Suppressor macrophage treated with lipopolysaccharide for 1 hour (primary cell): ENCODE results near the gene FAM149A.

ENCODE experiments used
- DNase-seq, 3 donors: peaks; one replicate each; pipeline ENCODE4 v3.0.0-alpha.2; 2020 to 2022

FAM149A gene

DNA sequence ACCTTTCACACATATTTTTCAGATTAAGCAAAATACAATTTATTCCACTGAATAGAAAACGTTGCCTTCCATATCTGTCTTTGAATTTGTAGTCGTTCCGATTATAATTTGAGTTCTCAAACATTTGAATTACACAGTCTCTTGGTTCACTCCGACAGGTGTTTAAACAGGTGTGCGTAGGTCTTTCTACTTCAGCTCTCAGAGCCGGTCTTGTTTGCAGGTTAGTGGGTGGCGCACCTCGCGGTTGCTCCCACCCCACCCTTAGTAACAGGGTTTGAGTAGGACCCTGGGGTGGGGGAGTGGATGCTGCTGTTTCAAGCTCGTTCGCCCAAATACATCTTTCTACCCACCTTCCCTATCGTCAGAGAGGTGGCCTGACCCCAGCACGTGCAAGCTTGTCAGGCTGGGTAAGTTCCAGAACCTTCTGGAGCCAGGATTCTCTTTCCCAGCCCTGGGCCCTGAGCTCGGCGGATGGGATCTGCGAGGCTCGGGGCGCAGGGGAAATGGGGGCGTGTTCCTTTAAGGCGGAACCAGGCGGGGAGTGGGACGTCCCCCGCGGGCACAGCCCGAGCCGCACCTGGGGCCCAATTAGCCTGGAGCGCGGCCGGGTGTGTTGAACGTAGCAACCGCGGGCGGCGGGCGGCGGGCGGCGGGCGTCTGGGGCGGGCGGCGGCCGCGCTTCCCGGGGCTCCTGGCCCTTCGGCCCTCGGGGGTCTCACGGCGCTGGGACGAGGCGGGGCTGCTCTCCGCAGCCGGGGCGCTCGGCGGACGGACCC is at the start of gene FAM149A:
Gene FAM149A (plus strand): TSS at position 591 of the 776 bp plus-strand sequence.
- DNase-seq = peak in 2 of 3 donors; percentile 1 to 6

DNA sequence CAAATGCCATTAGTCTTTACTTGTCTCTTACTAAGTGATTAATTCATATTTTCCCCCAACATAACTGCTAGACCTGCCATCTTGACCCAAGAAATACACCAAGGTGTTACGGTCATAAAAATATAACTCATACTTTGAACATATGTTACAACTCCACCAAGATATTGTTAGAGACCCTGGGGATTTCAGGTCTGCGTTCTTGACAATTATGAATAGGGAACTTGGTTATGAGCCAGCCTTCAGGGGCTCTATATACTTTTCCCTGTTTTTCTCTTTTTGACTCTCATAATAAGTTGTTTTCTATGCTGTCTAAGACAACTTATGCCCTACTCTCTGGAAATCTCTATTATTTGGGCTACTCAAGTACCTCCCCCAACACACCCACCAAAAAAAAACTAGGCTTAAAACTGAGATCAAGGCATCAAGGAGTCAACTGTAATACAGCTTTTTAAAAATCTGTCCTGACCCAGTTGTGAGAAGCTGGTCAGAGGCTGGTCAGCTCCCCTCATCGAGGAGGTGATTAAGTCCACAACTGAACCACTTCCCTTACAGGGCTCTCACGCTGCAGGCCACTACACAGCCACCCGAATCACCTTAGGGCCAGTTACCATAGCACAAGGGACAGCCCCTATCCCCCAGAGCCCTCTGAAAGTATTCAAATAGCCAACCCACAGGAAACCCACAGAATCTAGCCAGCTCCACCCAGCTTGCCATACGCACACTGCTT is 46.1 kb upstream of the FAM149A start:
- DNase-seq = peak in 1 of 3 donors; percentile 8

DNA sequence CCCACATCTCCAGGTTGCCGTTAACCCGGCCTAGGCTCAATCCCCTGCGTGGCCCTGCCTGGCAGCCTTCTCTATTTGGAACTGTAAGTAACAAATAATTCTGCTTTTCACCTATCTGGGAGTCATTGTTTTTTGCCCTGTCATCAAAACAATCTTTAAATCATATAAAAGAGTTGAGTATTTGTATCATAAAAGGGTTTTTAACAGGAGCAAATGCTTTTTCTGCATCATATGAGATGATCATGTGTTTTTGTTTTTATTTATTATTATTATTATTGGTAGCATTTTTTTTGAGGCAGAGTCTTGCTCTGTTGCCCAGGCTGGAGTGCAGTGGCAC is 45.6 kb upstream of the FAM149A start:
- no peak for DNase-seq

DNA sequence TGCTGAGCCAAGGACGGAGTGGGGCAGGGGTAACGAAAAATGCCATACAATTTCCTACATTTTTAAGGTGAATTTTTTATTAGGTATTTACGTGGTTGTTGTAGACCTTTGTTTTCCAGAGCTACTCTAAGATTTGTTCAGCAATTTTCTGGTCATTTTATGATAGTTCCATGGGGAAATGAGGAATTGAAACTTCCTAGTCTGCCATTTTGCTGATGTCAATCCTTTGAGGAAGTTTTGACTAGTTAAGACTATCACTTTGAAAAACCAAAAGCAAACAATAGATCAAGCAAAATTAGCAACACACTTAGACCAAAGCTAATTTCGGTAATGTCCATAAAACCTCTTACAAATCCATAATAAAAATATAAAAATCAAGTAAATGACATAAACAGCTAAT is 42.6 kb upstream of the FAM149A start:
- peak; percentile 35 to 73 (median 71) for DNase-seq

DNA sequence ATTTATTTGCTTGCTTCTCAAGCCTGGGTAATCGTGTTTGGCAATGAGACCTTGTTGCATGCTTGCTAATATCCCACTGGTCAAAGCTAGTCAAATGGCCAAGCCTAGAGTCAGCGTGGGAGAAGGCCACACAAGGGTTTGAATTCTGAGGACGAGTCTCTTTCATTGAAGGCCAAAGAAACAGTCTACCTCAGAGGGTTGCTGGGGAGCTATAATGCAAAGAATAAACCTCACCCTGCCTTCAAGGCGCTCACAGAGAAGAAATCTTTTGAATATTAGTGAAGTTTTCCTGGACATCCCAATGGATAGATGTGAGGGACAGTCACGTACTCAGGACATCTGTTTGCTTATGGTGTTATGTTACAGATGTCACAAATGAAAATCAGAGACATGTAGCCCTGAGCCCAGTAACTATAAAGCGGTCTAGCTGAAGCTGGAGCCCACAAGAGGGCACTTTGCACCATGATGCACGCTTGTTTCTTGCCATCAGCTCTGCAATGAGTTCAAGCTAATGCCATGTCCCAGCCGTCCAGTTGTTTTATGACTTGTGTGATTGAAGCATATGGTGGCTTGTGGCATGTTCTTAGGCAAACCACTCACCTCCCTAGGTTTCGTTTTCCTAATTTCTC is 36.6 kb upstream of the FAM149A start:
- DNase-seq = peak; percentile 54 to 58 (median 55)

DNA sequence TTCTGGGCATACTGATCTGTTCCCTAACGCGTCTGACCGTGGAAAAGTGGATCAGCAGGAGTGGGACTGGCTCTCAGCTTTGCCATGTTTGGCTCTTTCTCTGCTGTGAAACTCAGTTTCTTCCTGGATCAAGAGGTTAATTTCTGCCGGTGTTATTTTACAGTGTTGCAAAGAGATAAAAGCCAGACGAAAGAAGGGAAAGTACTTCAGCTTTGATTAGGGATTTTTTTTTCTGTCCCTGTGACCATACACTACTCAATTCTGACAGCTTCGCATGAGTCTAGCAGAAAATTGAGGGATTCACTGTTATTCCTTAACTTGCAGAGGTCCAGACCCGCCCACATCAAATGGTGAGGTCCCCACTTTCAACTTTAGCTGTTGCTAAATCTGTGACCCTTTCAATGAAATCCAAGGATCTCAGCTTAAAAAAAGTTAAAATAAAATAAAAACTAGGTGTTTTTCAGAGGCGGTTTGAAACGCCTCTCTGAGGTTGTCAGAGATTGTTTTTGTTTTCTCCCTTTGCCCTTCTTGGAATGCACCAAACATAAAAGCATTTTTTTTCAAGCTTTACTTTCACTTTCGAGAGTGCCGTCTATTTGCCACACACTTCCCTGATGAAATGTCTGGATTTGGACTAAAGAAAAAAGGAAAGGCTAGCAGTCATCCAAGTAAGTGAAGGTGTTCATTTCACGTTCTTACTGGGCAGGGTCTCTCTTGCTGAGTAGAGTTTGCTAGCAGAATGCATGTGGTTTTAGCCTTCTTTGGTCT is 35.7 kb upstream of the FAM149A start, which contains the start of gene TLR3:
Gene TLR3 (plus strand): TSS at position 576 of the 768 bp plus-strand sequence. CDS start 7,464 bp downstream, outside the sequence.
- DNase-seq = peak; percentile 53 to 71 (median 68)

DNA sequence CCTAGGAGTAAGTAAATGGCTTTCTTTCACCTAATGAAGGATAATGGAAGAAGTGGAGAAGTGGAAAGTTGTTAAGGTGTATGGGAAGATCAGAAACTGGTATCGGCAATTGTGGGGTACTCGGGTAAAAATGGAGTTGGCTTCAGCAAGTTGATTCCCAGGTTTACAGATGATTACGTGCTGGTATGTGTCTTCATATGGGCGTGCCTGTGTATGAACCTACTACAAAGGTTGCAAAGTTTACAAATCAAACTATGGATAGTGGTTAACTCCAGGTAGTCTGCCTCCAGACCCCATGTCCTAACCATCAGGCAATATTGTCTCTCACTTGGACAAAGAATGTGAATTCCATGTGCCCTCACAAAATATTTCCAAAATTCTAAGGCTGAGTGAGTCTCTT is 34.8 kb upstream of the FAM149A start:
- DNase-seq = no peak

DNA sequence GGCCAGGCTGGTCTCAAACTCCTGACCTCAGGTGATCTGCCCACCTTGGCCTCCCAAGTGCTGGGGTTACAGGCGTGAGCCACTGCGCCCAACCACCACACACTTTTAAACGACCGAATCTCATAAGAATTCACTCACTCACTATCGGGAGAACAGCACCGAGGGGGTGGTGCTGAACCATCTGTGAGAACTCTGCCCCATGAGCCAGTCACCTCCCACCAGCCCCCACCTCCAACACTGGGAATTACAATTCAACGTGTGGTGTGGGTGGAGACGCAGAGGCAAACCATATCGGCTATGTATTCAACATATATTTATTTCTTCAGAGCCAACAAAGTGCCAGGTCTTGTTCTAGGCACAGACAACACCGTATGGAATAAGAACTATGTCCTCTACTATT is 32.0 kb upstream of the FAM149A start:
- DNase-seq = no peak

DNA sequence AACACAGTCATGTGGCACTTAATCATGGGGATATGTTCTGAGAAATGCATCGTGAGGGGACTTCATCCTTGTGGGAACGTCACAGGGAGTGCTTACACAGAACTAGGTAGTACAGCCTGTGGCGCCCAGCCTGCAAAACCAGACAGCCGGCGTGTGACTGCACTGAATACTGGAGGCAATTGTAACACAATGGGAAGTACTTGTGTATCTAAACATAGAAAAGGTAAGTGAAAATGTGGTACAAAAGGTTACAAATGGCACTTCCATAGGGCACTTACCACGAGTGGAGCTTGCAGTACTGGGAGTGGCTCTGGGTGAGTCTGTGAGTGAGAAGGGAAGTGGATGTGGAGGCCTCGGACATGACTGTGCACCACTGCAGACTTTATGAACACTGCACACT is 30.3 kb upstream of the FAM149A start:
- peak in 1 of 3 donors; percentile 3 for DNase-seq

DNA sequence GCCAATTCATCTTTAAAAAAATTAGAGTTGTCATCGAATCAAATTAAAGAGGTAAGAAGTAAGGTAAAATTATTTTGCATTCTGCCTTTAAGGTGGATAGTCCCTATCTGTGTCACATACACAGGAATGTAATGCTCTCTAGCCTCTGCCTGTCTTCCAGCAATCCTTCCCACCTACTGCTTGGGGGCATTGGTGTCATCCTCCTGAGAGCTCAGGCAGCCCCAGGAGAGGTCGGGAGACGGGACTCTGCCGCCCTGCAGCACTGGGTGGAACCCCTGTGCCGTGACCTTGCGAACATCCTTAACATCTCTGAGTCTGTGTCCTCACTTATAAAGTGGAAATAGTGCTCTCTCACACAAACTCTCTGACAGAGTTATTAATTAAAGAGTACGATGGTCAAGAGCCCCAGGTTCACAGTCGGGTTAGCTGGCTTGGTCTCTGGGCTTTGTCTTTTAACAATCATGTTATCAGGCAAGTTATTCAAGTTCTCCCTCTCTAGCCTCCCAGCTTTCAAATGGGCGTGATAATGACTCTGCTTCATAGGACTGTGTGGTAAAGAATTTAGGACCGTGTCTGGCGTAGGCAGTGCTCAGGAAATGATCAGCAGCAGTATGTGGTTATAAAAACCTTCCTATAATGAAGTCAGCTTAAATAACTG is 25.4 kb upstream of the FAM149A start:
- DNase-seq = no peak

DNA sequence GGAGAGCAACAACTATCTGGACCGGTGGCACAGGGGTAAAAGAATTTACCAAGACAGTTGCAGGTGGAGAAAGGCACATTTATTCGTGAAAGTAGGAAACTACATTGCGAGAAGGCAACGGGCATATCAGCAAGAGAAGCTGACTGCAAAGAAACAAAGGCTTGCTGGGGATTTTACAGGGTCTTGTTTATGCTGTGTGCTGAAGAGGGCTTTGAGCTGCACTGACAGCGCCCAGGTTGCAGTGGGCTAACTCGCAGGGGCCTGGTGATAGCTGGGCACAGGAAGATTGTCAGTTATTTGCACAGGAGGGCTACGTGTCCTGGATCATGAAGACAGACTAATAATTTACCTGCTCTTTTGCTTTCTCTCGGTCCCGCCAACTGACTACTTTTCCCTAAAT is 24.8 kb upstream of the FAM149A start:
- no peak for DNase-seq

DNA sequence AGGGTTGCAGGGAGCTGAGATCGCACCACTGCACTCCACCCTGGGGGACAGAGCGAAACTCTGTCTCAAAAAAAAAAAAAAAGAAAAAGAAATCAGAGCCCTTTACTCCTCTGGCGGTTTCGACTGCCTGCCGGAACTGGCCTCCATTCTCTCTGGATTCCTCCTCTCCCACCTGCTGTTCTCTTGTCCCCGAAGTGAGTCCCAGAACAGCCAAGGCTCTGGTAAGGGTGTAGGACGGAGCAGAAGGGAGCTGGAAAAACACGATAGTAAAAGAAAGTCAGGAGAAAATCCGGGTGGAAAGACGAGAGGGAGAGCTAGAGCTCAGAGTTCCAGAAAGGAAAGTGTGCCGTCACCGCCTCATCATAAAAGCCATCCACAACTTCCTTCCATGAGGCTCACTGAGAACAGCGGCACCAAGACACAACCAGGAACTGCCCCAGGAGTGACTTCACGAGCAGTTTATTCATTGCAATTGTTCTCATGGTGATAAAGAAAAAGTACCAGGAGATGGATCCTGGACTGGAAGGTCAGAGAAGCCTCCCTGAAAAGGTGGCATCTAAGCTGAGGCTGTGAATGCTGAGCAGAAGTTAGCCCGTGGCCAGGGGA is 23.2 kb upstream of the FAM149A start:
- DNase-seq = no peak

DNA sequence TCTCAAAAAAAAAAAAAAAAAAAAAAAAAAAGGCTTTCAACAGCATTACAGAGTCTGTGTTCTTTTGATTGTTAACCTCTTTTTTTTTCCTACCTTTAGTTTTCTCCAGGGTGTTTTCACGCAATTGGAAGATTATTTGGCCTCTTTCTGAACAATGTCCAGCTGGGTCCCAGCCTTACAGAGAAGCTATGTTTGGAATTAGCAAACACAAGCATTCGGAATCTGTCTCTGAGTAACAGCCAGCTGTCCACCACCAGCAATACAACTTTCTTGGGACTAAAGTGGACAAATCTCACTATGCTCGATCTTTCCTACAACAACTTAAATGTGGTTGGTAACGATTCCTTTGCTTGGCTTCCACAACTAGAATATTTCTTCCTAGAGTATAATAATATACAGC is 22.3 kb upstream of the FAM149A start:
- no peak for DNase-seq

DNA sequence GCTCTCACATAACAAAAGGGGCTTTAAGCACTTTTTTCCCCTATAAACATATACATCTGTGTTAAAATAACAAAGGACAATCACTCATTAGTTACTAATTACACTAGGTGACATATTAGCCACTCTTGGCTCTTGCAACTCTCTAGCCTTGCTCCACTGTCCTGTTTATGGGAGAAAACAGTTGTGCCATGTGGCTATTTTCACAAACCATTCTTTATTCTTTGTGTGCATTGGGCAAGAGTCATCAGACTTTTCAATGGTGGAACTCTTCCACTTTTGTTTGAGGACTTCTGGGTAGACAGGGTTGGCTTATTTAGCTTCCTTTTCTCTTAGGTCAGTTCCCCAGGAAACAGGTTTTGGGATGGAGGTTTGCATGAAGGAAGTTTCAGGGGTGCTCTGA is 16.0 kb upstream of the FAM149A start:
- DNase-seq = no peak

DNA sequence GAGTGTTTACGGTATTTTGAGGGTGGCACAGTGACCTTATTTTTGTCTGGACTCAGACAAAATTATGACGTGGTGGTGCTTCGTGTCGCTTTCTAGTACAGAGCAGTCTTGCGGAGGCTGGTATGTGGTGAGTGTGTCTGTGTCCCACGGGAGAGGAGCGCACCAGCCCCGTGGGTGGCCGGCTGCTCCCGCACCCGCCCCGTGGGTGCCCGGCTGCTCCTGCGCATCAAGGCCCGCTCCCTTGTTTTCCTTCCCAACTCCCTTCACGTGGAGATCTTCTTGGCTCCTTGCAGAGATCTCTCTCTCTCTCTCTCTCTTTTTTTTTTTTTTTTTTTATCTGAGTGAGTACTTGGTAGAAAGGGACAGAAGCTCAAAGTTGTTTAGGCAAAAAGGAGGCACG is 12.2 kb upstream of the FAM149A start:
- DNase-seq = no peak

DNA sequence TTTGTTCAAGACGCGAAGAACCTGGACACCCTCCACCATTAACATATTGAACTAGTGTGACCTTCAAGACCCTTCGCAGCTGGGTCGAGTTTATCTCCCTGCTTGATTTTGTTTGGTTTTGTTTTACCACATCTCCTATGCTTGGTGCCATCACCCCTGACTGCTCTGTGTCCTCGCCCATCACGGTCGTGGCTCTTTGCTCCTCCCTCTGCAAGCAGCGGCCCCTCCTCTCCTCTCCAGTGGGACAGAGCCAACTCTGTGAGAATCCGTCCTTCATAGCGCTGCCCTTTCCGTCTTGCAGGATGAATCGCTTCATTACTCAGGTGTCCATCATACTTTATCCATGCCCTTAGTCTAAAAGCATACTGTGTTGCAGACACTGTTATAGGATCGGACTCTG is 9.1 kb upstream of the FAM149A start:
- no peak for DNase-seq

DNA sequence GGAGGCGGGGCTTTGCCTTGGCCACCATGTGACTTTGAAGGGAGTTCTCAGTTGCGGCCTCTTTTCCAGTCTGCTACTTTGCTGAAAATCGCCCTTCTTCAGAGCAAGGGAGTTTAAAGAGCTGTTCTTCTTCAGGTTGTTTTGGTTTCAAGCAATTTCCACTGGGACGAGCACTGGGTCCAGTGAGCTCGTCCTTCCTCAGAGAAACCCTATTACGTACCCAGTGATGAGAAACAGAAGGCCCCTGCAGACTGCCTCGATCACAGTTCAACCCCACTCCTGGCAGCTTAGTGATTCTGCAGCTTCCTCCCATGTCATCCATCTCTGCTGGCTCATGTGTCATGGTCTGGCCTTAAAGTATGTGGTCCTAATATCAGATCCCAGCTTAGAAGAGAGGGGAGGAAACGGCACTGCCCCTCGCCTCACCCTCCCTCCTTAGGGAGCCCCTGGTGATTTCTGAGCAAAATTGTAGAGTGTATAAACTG is 7.8 kb upstream of the FAM149A start:
- DNase-seq = no peak

DNA sequence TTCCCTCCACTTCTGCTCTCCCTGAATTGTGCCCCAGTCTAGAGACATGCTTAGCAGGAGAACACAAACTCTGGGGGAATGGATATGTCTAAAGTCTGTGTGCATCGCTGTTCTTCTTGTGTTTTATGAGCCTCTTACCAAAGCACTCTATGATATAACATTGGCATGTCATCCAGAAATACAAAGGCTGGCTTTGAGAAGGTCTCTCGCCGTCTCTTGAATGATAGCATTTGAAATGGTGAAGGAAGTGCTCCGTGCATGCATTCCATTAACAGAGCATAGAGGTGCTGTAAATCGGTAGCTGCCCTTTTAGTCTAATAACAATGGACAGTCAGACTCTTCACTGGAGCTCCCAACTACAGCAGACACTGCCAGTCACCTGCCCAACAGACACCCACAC is 7.1 kb upstream of the FAM149A start:
- no peak for DNase-seq

DNA sequence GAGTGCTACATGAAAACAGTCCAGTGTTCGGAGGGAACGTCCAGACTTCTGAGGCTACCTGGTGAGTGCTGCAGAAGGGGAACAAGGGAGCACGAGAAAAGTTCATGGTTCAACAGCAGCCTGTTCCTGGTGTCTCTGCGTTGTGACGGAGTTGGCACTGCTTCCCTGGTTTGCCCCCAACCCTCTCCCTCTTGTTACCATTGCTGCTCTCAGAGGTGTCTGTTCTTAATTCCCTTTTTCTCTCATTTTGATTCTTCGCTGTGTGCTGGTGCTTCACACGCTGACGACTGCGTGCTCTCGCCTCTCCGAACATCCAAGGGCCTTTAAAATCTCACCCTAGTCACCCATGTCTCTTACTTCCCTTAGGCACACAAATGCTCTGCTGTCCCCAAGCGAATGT is 1.6 kb upstream of the FAM149A start:
- DNase-seq = no peak

DNA sequence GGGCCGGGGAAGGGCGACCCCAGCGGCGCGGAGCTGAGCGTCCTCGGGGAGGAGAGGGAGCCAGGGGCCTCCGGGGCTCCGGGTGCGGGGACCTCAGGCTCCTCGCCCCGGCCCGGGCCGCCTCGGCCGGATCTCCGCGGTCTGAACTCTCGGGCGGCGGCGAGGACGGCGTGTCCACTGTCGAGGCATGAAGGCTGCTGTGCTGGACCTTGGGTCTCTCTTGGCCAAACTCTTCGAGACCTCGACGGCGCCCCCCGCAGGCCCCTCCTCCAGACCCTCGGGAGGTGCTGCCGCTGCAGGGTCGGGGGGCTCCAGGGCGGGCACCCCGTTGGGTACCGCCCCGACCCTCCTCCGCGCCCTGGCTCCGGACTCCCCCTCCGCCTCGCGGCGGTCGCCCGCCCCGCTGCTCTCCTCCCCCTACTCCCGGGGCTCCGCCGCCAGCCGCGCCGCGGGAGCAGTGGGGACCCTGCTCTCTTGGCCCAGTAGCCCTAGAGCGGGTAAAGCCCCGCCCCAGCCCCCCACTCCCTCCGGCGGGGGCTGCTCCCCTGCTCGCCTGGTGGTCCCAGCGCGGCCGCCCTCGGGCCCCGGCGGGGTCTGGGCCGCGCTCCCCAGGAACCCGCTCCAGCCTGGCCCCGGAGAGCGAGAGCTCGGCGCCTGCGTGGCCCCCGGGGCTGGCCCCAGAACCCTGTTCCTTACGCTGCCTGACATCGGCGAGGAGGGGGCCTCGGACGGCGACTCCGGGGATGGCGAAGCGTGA is 564 bp downstream of the FAM149A start:
- DNase-seq = peak in 2 of 3 donors; percentile 4 to 8
